Hypothalamus (tissue), 51 donors: Measurements from ENCODE around the gene ROBO2.

Experiments
- DNase-seq, 51 donors: peaks; one replicate each; lab custom pipeline; 2025; lab: John Stamatoyannopoulos, UW

ROBO2 gene

GRCh38 chr3:77248420-77248819 is 208.5 kb downstream of the ROBO2 start:
- no peak for DNase-seq

- no peak for DNase-seq
Measured at GRCh38 chr3:77251136-77251535, 211.2 kb downstream of the ROBO2 start.

GRCh38 chr3:77254967-77255831 is 215.3 kb downstream of the ROBO2 start:
- DNase-seq = peak in 15 of 51 donors; percentile 0 to 55 (median 21)

GRCh38 chr3:77256584-77257503 is 216.9 kb downstream of the ROBO2 start:
- DNase-seq = no peak

- no peak for DNase-seq
Measured at GRCh38 chr3:77259694-77260093, 219.8 kb downstream of the ROBO2 start.

- DNase-seq = no peak
Measured at GRCh38 chr3:77262361-77262760, 222.5 kb downstream of the ROBO2 start.

GRCh38 chr3:77267589-77267988 is 227.7 kb downstream of the ROBO2 start:
- DNase-seq = no peak

GRCh38 chr3:77271306-77271705 is 231.4 kb downstream of the ROBO2 start:
- DNase-seq = peak in 1 of 51 donors; percentile 53

GRCh38 chr3:77271711-77272110 is 231.8 kb downstream of the ROBO2 start:
- peak in 1 of 51 donors; percentile 53 for DNase-seq

- DNase-seq = no peak
Measured at GRCh38 chr3:77279276-77279675, 239.4 kb downstream of the ROBO2 start.

GRCh38 chr3:77281721-77282120 is 241.8 kb downstream of the ROBO2 start:
- no peak for DNase-seq

- no peak for DNase-seq
Measured at GRCh38 chr3:77283108-77283507, 243.2 kb downstream of the ROBO2 start.

- DNase-seq = no peak
Measured at GRCh38 chr3:77288348-77288747, 248.4 kb downstream of the ROBO2 start.

- no peak for DNase-seq
Measured at GRCh38 chr3:77296527-77296926, 256.6 kb downstream of the ROBO2 start.

- DNase-seq = no peak
Measured at GRCh38 chr3:77298417-77298816, 258.5 kb downstream of the ROBO2 start.

GRCh38 chr3:77303955-77304699 is 264.2 kb downstream of the ROBO2 start:
- no peak for DNase-seq

- DNase-seq = no peak
Measured at GRCh38 chr3:77304700-77305021, 264.8 kb downstream of the ROBO2 start.

GRCh38 chr3:77309460-77309859 is 269.6 kb downstream of the ROBO2 start:
- DNase-seq = no peak

- no peak for DNase-seq
Measured at GRCh38 chr3:77313843-77314242, 273.9 kb downstream of the ROBO2 start.

- no peak for DNase-seq
Measured at GRCh38 chr3:77319711-77320110, 279.8 kb downstream of the ROBO2 start.

GRCh38 chr3:77320514-77320913 is 280.6 kb downstream of the ROBO2 start:
- DNase-seq = no peak
